ENCODE results near the gene SIRPA.

DNA sequence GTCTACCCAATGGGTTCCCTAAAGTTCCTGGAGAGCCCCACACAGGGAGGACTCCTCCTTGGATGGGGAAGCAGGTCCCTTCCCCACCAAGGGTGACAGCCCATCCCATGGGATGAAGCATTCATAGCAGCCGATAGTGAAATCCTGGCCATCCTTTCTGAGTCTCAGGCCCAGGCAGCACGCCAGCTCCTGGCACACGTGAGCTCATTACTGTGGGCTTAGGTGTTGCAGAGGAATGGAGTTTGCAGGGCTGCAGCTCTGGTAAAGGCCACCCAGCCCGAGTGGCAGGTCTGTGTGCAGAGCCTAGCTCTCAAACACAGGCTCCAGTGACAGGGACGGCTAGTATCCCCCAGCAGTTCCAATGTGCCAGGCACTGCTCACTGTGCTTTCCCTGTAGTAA is 31.0 kb downstream of the SIRPA start:
- TF ChIP-seq FOXK2 (IDR thresholded peaks at IDR 0.05) (no peak), ZNF207 (IDR thresholded peaks at IDR 0.05; ENCODE audit: borderline replicate concordance) (no peak)

Data from GM12878 (cell line).